GM12878 (cell line): ENCODE data around the gene CHD9. TPM values are rescaled to one million over a fixed set of nuclear protein-coding genes. Genes with fewer than 3 reads are reported as not detected.

Experiments
- ATAC-seq: fragments of 200-7000 bp; cut with Tn5 transposase; 3 replicates; pipeline ENCODE4 v1.9.1; 2020; ENCODE audit warnings: mild to moderate bottlenecking, moderate library complexity
- BruUV-seq: library from RNA; stranded (reverse); fragments of 400-500 nt; replicated peaks from 2 replicates; lab custom pipeline; 2021; lab: Mats Ljungman, UMichigan
- CTCF ChIA-PET: fragments of 300-600 bp; sonication (Branson Sonifier 250); formaldehyde crosslinking; extraction: SDS; loops from one replicate; lab custom pipeline; 2021; ENCODE audit warnings: inconsistent platforms; lab: Yijun Ruan, JAX
- POLR2A ChIA-PET: fragments of 350-600 bp; formaldehyde crosslinking; extraction: SDS; loops from one replicate; lab custom pipeline; 2021; ENCODE audit warnings: inconsistent platforms; lab: Charles Lee
- RAD21 ChIA-PET: fragments of 300-600 bp; sonication (Branson Sonifier 250); formaldehyde crosslinking; loops from one replicate; lab custom pipeline; 2023; ENCODE audit warnings: antibody characterized with exemption; ENCODE audit not compliant: unreplicated experiment; lab: Charles Lee
- SMC1A ChIA-PET: fragments of 300-600 bp; sonication (Branson Sonifier 250); formaldehyde crosslinking; loops from one replicate; lab custom pipeline; 2023; ENCODE audit not compliant: unreplicated experiment, uncharacterized antibody; lab: Charles Lee
- DNase-seq: peaks from one replicate; pipeline ENCODE4 v3.0.0-alpha.2; 2011; ENCODE audit warnings: low read depth, low spot score
- FAIRE-seq: peaks from 3 replicates; lab custom pipeline; 2011; peaks lifted over from hg19 to GRCh38; lab: Jason Lieb, UNC
- H2AFZ ChIP-seq: 2 replicates; pipeline ENCODE4 v1.6.0; 2011; ENCODE audit warnings: low read depth, low read length, control low read depth; ENCODE audit not compliant: control insufficient read depth
- H3K27ac ChIP-seq: 2 replicates; pipeline ENCODE4 v1.5.1; 2011; ENCODE audit warnings: control low read depth; ENCODE audit not compliant: control insufficient read depth, insufficient read depth
- H3K27me3 ChIP-seq, 2 experiments: replicated peaks in 1 of 2; 2 replicates each; pipeline versions ENCODE4 v1.6.0 to v1.6.1; 2011; ENCODE audit warnings: low read length in 1 of 2; ENCODE audit not compliant: control insufficient read depth in 2 of 2, insufficient read depth in 2 of 2
- H3K36me3 ChIP-seq, 2 experiments: 2 replicates each; pipeline ENCODE4 v1.5.1; 2011; ENCODE audit warnings: low read length in 1 of 2; ENCODE audit not compliant: control insufficient read depth in 2 of 2, insufficient read depth in 2 of 2
- H3K4me1 ChIP-seq: 2 replicates; pipeline ENCODE4 v1.6.1; 2011; ENCODE audit warnings: mild to moderate bottlenecking, low read length, moderate library complexity, mixed read lengths; ENCODE audit not compliant: control insufficient read depth, insufficient read depth
- H3K4me2 ChIP-seq: 2 replicates; pipeline ENCODE4 v1.6.0; 2011; ENCODE audit warnings: control low read depth; ENCODE audit not compliant: control insufficient read depth, insufficient read depth
- H3K4me3 ChIP-seq: fragments of 200-600 bp; sonication (generic); 2 replicates; pipeline ENCODE4 v1.5.1; 2016
- H3K79me2 ChIP-seq: 2 replicates; pipeline ENCODE4 v1.6.0; 2011; ENCODE audit warnings: low read length; ENCODE audit not compliant: control insufficient read depth, insufficient read depth
- H3K9ac ChIP-seq: 2 replicates; pipeline ENCODE4 v1.8.0; 2011; ENCODE audit warnings: low read length, control low read depth, mixed read lengths; ENCODE audit not compliant: control insufficient read depth, insufficient read depth
- H3K9me3 ChIP-seq: replicated peaks from 3 replicates; pipeline ENCODE4 v1.5.1; 2011; ENCODE audit warnings: mild to moderate bottlenecking, low read length; ENCODE audit not compliant: control insufficient read depth, insufficient read depth
- H4K20me1 ChIP-seq: 2 replicates; pipeline ENCODE4 v1.6.0; 2011; ENCODE audit not compliant: control insufficient read depth, insufficient read depth
- BACH1 ChIP-seq: fragments of 450-650 bp; IDR thresholded peaks from 2 replicates; pipeline ENCODE4 v1.6.1; 2017; ENCODE audit warnings: mild to moderate bottlenecking, borderline replicate concordance
- BCL11A ChIP-seq: IDR thresholded peaks from 2 replicates; pipeline ENCODE4 v1.6.1; 2011; ENCODE audit warnings: low read depth, low read length
- BCL3 ChIP-seq: IDR thresholded peaks from 2 replicates; pipeline ENCODE4 v1.6.1; 2011; ENCODE audit warnings: borderline replicate concordance, low read depth, mild to moderate bottlenecking, moderate library complexity, low read length; ENCODE audit not compliant: insufficient read depth, poor library complexity, severe bottlenecking
- BRCA1 ChIP-seq: IDR thresholded peaks from 2 replicates; pipeline ENCODE4 v1.6.1; 2011; ENCODE audit warnings: low read depth, low read length, improper control_type of control experiment
- CREM ChIP-seq: IDR thresholded peaks from 2 replicates; pipeline ENCODE4 v1.6.1; 2014; ENCODE audit warnings: antibody characterized with exemption, low read depth
- DPF2 ChIP-seq: fragments of 450-650 bp; IDR thresholded peaks from 2 replicates; pipeline ENCODE4 v1.6.1; 2017; ENCODE audit warnings: mild to moderate bottlenecking
- HSF1 ChIP-seq: fragments of 150-350 bp; IDR thresholded peaks from 2 replicates; pipeline ENCODE4 v1.6.1; 2014; ENCODE audit warnings: mild to moderate bottlenecking, low read depth, low read length
- NR2C2 ChIP-seq: IDR thresholded peaks from 2 replicates; pipeline ENCODE4 v1.6.1; 2011; ENCODE audit warnings: borderline replicate concordance, low read depth; ENCODE audit not compliant: control insufficient read depth, insufficient read length
- RB1 ChIP-seq: fragments of 450-650 bp; formaldehyde crosslinking; IDR thresholded peaks from 2 replicates; pipeline ENCODE4 v1.6.1; 2017; ENCODE audit warnings: mild to moderate bottlenecking, borderline replicate concordance
- SKIL ChIP-seq: fragments of 450-650 bp; IDR thresholded peaks from 2 replicates; pipeline ENCODE4 v1.6.1; 2017; ENCODE audit warnings: mild to moderate bottlenecking, low read depth, inconsistent platforms; ENCODE audit not compliant: poor library complexity, severe bottlenecking
- SREBF1 ChIP-seq: IDR thresholded peaks from 2 replicates; pipeline ENCODE4 v1.6.1; 2012; ENCODE audit warnings: mild to moderate bottlenecking, low read length
- SRF ChIP-seq, 2 experiments: IDR thresholded peaks; 2 replicates each; pipeline ENCODE4 v1.6.1; 2011; ENCODE audit warnings: low read depth in 2 of 2, low read length in 2 of 2, mild to moderate bottlenecking in 1 of 2, moderate library complexity in 1 of 2
- TAF1 ChIP-seq: IDR thresholded peaks from 2 replicates; pipeline ENCODE4 v1.6.1; 2011; ENCODE audit warnings: mild to moderate bottlenecking, low read depth, low read length, borderline replicate concordance
- YY1 ChIP-seq: IDR thresholded peaks from 2 replicates; pipeline ENCODE4 v1.6.1; 2011; ENCODE audit warnings: low read depth, mild to moderate bottlenecking, low read length
- ZNF592 ChIP-seq: fragments of 450-650 bp; IDR thresholded peaks from 2 replicates; pipeline ENCODE4 v1.6.1; 2017; ENCODE audit warnings: mild to moderate bottlenecking, moderate library complexity
- WGBS: methylation state at CpG from one replicate; pipeline ENCODE4 v1.1.6; 2016; ENCODE audit warnings: low lambda C conversion rate; ENCODE audit not compliant: insufficient replicate concordance, insufficient coverage; ENCODE audit errors: missing lambda C conversion rate; 5-methylcytosine and 5-hydroxymethylcytosine counted together
- in situ Hi-C: fragments of 300-500 bp; cut with MboI; formaldehyde crosslinking; loops from 9 replicates; pipeline ENCODE4 v1.14.3; 2018; ENCODE audit warnings: mixed read lengths
- intact Hi-C: fragments of 100-400 bp; cut with micrococcal nuclease; formaldehyde crosslinking; loops from one replicate; pipeline ENCODE4 v1.14.2; 2022; ENCODE audit not compliant: unreplicated experiment
- polyA plus RNA-seq, 11 experiments: library from polyadenylated mRNA; depleted of rRNA in 4 of 11; unstranded in 6 of 11; stranded (reverse) in 5 of 11; fragments of >200 nt; fragmentation: Nextera tagmentation in 4 of 11; fragmentation: Illumina TruSeq in 1 of 11; extraction: Ambion mirVana in 4 of 11; extraction: Trizol in 1 of 11; gene quantifications; 1 replicate in 1 of 11; 2 replicates in 10 of 11; pipeline versions ENCODE4 v1.2.1 to v1.2.3, GENCODE V29; 2011 to 2016; ENCODE audit warnings: inconsistent platforms in 2 of 11, missing spikeins in 2 of 11, low read depth in 1 of 11
- total RNA-seq, 4 experiments: library from RNA; depleted of rRNA in 3 of 4; stranded (reverse); fragments of >200 nt in 3 of 4; fragmentation: Illumina TruSeq in 1 of 4; extraction: Trizol in 1 of 4; gene quantifications; 2 replicates each; pipeline versions ENCODE4 v1.2.1 to v1.2.3, GENCODE V29; 2013 to 2021

CHD9 gene
- total and polyA plus RNA-seq, 10 of the 15 experiments (the other 5 are each of a cell fraction or from before 2014, with no cell fraction given) = 29.2 to 95.7 (median 54.3) TPM

GRCh38 chr16:53103811-53104210 is 49.0 kb downstream of the CHD9 start:
- Histone ChIP-seq H3K4me2 (no peak overlapping the region), H3K79me2 (peaks cover 38% of the 10 kb centered on the region), H3K9ac (no peak overlapping the region), H3K4me1 (peaks cover 11% of the 10 kb centered on the region), H3K4me3 (no peak overlapping the region), H2AFZ (no peak overlapping the region), H3K36me3 (peaks cover 0 to 6% of the 10 kb centered on the region in 2 experiments; a peak in 2 of 4 replicates), H3K27me3 (no peaks in the 10 kb centered on the region), H4K20me1 (no peaks in the 10 kb centered on the region), H3K27ac (no peak overlapping the region), H3K9me3 (no peaks in the 10 kb centered on the region)
- SMC1A ChIA-PET = interaction anchor here (1.0 to 11.1 kb wide), 7 partner anchors 8 to 40 kb away, joined by 3 to 270 read pairs (median 4); partner anchors contain the start of gene CHD9
- CTCF ChIA-PET = interaction anchor here (0.5 to 2.6 kb wide), 6 partner anchors 8 to 370 kb away, joined by 3 to 10 read pairs (median 4); partner anchors contain the start of gene CHD9
- intact Hi-C loops = no loop called here
- RAD21 ChIA-PET = interaction anchor here (1.2 to 10.4 kb wide), 3 partner anchors 12 to 48 kb away, joined by 3 to 107 read pairs (median 4); partner anchors contain the start of gene CHD9
- POLR2A ChIA-PET = interaction anchor here (0.6 to 1.6 kb wide), 5 partner anchors 11 to 61 kb away, joined by 3 to 10 read pairs (median 3); no protein-coding TSS in a partner anchor
- no peak for ATAC-seq
- DNase-seq = no peak
- WGBS = 95% methylated on average over 4 of the region's 4 CpGs
- no peak for FAIRE-seq
- BruUV-seq = no TSS peak
- in situ Hi-C loops = no loop called here
- no peak for TF ChIP-seq BRCA1
- TF ChIP-seq NR2C2 = no peak
- TF ChIP-seq BCL3 = no peak
- no peak for TF ChIP-seq ZNF592
- TF ChIP-seq DPF2 = no peak
- TF ChIP-seq RB1 = no peak
- no peak for TF ChIP-seq SREBF1
- no peak for TF ChIP-seq YY1
- TF ChIP-seq SRF (IDR thresholded peaks at IDR 0.05; ENCODE audit: low read depth in 2 of 2, low read length in 2 of 2) = no peak
- no peak for TF ChIP-seq CREM
- no peak for TF ChIP-seq BACH1
- TF ChIP-seq BCL11A = no peak
- TF ChIP-seq SKIL = no peak
- no peak for TF ChIP-seq TAF1
- no peak for TF ChIP-seq HSF1
